GOT3 (cell line): ENCODE measurements around the gene ADGRB3.

Experiments
- DNase-seq: peaks from one replicate; lab custom pipeline; 2025; ENCODE audit warnings: mixed read lengths; lab: John Stamatoyannopoulos, UW

Gene ADGRB3

GRCh38 chr6:69135927-69136326 lies 500.8 kb downstream of the ADGRB3 start:
- no peak for DNase-seq

DNA sequence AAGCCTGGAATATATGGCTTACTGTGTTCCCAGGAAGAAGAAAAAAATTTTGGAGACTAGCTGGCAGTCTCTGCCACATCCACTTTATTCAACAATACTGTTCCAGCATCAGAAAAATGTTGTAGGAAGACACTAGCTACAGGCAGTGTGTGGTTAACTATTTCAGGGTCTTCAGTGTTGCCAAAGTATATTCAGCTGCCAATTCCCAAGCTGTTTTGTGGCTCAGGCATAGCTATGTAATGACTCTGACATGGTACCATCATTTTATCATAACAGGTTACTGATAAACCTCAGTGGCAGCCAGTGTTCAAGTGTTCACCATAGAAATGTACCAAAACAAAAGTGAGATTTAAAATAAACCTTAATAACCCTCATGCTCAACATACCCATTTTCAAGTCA lies 503.1 kb downstream of the ADGRB3 start:
- DNase-seq, result no peak

DNA sequence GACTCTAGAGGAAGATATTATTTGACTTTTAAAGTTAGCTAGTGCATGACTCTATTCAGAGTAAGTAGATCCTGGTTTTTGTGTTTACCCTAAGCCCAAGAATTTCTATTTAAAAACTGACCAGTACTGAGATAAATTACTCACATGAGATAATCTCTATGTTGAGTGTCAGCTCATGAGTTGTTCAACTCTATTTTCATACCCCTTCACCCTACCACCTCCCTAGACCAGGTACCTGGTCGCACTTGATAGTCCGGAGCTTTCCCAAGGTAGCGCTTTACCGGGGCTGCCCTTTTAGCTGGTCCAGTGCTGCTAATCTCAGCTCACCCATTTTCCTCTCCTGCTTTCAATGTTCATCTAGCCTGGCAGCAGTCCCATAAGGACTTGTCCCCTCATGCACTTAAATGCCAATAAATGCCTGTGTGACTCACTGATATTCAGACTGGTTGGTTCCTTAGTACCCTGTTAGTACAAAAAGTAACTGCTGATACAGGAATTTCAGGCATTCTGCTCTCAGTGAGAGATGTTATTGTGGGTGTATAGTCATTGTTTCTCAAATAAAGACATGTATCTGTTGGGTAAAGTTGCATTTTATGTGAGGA lies 503.9 kb downstream of the ADGRB3 start:
- DNase-seq, result no peak

GRCh38 chr6:69145062-69145461 lies 510.0 kb downstream of the ADGRB3 start:
- no peak for DNase-seq

- no peak for DNase-seq
Measured at GRCh38 chr6:69146385-69146784, 511.3 kb downstream of the ADGRB3 start.

GRCh38 chr6:69155467-69155866 lies 520.4 kb downstream of the ADGRB3 start:
- DNase-seq, result no peak

- DNase-seq, result no peak
Measured at GRCh38 chr6:69162811-69163210, 527.7 kb downstream of the ADGRB3 start.

GRCh38 chr6:69164564-69165229 lies 529.6 kb downstream of the ADGRB3 start:
- no peak for DNase-seq

- DNase-seq, result no peak
Measured at GRCh38 chr6:69179681-69180080, 544.6 kb downstream of the ADGRB3 start.

DNA sequence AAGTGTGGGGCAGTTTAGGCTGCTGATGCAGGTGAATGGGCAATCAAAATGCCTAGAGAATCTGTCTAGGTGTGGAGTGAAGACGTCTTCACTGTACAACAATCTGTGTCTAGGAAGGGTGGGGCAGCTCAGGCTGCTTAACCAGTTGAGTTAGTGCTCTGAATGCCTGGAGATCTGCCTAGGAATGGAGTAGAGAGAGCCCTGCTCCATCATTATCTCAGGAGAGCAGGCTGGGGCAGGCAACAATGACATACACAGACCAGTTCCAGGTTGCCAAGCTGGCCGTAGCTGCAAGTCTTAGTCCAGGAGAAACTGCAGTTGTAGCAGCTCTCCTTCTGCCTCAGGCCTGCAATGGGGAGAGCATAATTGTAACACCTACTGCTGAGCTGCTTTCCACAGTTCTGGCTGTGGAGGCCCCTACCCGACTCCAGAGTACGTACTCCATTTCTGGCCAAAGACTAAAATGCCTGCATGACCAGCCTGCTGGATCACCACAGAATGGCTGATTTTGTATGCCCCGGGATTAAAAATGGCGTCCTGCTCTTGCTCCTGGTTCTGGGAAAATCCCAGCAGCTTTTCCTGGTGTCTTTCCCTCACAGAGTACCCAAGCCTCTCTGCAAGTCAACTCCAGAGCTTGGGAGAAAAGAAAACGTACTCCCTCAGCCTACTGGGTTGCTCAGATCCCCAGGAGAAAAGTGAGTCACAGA lies 545.4 kb downstream of the ADGRB3 start:
- DNase-seq, result no peak

GRCh38 chr6:69181964-69182363 lies 546.9 kb downstream of the ADGRB3 start:
- no peak for DNase-seq

DNA sequence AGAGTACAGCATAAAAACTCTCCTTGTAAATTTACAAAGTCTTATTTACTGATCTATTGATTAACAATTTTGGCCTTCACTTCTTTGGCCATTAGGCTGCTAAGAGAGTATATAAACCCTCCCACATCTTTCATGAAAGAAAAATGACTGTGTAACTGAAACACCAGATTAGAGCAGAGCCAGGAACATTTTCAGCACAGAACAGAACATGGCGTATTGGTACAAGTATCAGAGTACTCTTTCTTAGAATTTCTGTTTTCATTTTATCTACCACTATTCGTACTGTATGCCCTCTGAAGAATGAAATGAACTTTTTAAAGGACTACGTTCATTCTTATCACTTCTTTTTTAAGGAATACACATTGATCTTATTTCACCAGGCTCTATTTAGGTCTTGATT lies 550.2 kb downstream of the ADGRB3 start:
- DNase-seq, result no peak

DNA sequence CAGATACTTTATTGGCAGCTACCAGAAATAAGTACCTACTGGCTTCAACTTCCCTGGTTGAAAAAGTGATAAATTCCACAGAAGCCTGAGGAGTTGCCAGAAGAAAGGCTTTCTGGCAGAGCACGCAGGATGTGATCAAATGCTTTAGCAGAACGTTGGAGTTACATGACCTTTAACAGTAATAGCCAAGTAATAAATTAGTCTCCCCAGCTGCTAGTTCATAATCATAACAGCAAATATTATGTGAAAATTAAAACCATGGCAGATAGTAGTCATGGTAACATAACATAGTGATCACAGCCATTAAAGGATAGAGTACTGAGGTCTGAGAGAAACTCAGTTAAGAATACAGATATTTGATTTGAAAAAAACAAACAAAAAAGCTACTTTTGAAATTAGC lies 567.7 kb downstream of the ADGRB3 start:
- DNase-seq, result no peak

DNA sequence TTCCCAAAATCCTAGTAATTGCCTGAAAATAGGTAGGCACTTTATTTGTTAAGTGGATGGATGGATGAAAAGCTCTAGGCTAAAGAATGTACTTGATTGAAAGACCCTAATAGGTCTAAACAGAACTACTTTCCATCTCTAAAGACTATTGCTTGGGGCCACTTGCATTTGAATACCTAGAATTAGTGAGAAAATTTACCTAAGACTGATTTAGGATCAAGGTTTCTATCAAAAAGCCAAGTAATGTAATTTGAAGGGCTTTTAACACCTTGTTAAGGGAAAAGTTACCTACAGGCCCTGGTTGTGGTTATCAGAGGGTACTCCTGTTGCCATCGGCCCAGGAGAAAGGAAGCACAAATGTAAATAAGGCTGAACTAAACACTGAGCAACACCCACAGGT lies 581.0 kb downstream of the ADGRB3 start:
- DNase-seq, result no peak

DNA sequence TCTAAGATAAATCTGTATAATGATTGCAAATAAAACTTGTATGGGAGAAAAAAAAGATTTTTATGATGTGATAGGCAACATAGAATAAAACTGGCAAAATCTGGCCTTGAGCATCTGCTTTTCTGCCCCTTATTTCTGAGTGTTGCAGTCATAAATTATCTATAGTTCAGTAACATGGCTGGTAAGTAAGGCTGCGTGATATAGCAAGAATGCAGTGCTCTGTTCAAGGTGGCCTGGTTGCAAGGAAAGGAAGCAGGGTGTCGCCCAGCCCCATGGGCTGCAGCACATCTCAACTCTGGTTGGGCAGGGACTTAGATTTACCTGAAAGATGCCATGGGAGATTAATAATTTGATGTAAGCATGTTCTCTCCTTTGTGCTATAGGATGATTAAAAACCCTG lies 582.3 kb downstream of the ADGRB3 start:
- no peak for DNase-seq

- no peak for DNase-seq
Measured at GRCh38 chr6:69220375-69220774, 585.3 kb downstream of the ADGRB3 start.

GRCh38 chr6:69232008-69232407 lies 596.9 kb downstream of the ADGRB3 start:
- no peak for DNase-seq

GRCh38 chr6:69232496-69232895 lies 597.4 kb downstream of the ADGRB3 start:
- no peak for DNase-seq

DNA sequence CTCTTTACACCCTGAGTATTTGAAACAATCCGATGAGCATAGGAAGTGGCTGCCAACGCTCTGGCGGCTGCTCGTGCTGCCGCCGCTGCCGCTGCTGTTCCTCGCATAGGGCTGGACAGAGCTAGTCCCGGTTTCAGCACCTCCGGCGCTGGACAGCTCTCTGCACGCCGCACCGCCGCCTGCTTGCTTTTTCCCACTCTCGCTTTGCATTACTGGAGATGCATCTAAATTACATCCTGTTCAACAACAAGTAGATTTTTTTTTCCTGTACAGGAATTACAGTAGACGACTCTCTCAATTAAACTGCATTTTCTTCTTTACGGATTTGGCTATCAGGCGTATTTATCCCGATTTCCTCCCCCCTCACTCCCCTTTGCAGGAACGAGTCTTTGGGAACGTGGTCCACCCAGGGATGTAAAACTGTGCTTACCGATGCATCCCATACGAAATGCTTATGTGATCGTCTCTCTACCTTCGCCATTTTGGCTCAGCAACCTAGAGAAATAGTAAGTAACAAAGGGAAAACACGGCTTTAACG lies 597.9 kb downstream of the ADGRB3 start:
- no peak for DNase-seq

- DNase-seq, result no peak
Measured at GRCh38 chr6:69238067-69238466, 603.0 kb downstream of the ADGRB3 start.

- no peak for DNase-seq
Measured at GRCh38 chr6:69246983-69247382, 611.9 kb downstream of the ADGRB3 start.

DNA sequence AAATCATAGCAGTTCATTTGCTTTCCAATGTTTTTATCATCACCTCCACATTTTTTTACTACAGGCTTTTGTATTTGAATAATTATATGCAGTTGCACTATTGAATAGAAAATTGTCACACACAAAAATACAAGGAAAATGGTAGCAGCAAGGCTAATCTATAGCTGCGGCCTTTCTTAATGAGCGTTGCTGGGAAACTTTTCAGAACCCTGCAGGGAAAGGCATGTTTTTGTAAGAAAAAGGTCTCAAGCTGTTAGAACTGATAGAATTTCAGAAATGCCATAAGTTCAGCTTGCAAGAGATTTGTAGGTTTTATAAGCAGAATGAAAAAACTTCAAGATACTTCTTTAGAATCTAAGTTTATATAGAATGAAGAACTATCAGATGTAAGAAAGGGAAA lies 625.9 kb downstream of the ADGRB3 start:
- DNase-seq, result no peak

- no peak for DNase-seq
Measured at GRCh38 chr6:69263297-69263696, 628.2 kb downstream of the ADGRB3 start.
